HepG2 (cell line): ENCODE data around the gene TBRG1. TPM values are rescaled to one million over a fixed set of nuclear protein-coding genes. Genes with fewer than 3 reads are reported as not detected.

ENCODE experiments used
- ATAC-seq: fragments of 200-7000 bp; cut with Tn5 transposase; 3 replicates; pipeline ENCODE4 v1.9.1; 2020; ENCODE audit warnings: mild to moderate bottlenecking, moderate library complexity
- BruUV-seq: library from RNA; stranded (reverse); fragments of 400-500 nt; replicated peaks from 2 replicates; lab custom pipeline; 2021; lab: Mats Ljungman, UMichigan
- CTCF ChIA-PET: fragments of 300-600 bp; formaldehyde crosslinking; extraction: SDS; loops from one replicate; lab custom pipeline; 2021; ENCODE audit warnings: low total read pairs, inconsistent platforms, low intra/inter-chr PET ratio; lab: Yijun Ruan, JAX
- POLR2A ChIA-PET: fragments of 350-600 bp; sonication (Branson Sonifier 250); formaldehyde crosslinking; loops from one replicate; lab custom pipeline; 2020; ENCODE audit warnings: antibody characterized with exemption, inconsistent platforms; lab: Yijun Ruan, JAX
- DNase-seq: peaks from one replicate; pipeline ENCODE4 v3.0.0-alpha.2; 2015; ENCODE audit warnings: low spot score
- FAIRE-seq: peaks from 3 replicates; lab custom pipeline; 2011; peaks lifted over from hg19 to GRCh38; lab: Jason Lieb, UNC
- H2AFZ ChIP-seq: one replicate; pipeline ENCODE4 v1.6.1; 2011; ENCODE audit warnings: low read length, inconsistent platforms
- H3K27ac ChIP-seq: fragments of 300-600 bp; 3 replicates; pipeline ENCODE4 v1.8.0; 2011; ENCODE audit warnings: mixed run types, mild to moderate bottlenecking, mixed read lengths, low read length, inconsistent platforms; ENCODE audit not compliant: insufficient read depth; ENCODE audit errors: extremely low read length
- H3K27me3 ChIP-seq, 2 experiments: fragments of 200-600 bp in 1 of 2; 2 replicates in 1 of 2; 3 replicates in 1 of 2; pipeline versions ENCODE4 v1.6.0 to v1.8.0; 2011; ENCODE audit warnings: low read length in 2 of 2, mild to moderate bottlenecking in 2 of 2, moderate library complexity in 2 of 2, inconsistent platforms in 1 of 2; ENCODE audit not compliant: insufficient read depth in 2 of 2, control insufficient read depth in 1 of 2
- H3K36me3 ChIP-seq, 2 experiments: fragments of 200-600 bp in 1 of 2; replicated peaks in 1 of 2; 2 replicates in 1 of 2; 3 replicates in 1 of 2; pipeline versions ENCODE4 v1.5.1 to v1.8.0; 2011; ENCODE audit warnings: low read length in 2 of 2, inconsistent platforms in 1 of 2; ENCODE audit not compliant: insufficient read depth in 2 of 2, control insufficient read depth in 1 of 2
- H3K4me1 ChIP-seq: 2 replicates; pipeline ENCODE4 v1.5.1; 2012; ENCODE audit warnings: low read length, inconsistent platforms; ENCODE audit not compliant: insufficient read depth
- H3K4me2 ChIP-seq: 2 replicates; pipeline ENCODE4 v1.6.0; 2011; ENCODE audit warnings: low read depth, low read length, inconsistent platforms
- H3K4me3 ChIP-seq, 3 experiments: fragments of 200-600 bp in 1 of 3; sonication (generic), shearing (Covaris generic) in 1 of 3; replicated peaks in 1 of 3; 2 replicates each; pipeline ENCODE4 v1.5.1; 2011 to 2016; ENCODE audit warnings: low read length in 3 of 3, inconsistent platforms in 2 of 3, low read depth in 2 of 3, mild to moderate bottlenecking in 2 of 3, control low read depth in 1 of 3, mixed read lengths in 1 of 3; ENCODE audit not compliant: insufficient read depth in 1 of 3
- H3K79me2 ChIP-seq: one replicate; pipeline ENCODE4 v1.6.1; 2011; ENCODE audit warnings: low read length, inconsistent platforms; ENCODE audit not compliant: insufficient read depth
- H3K9ac ChIP-seq: 2 replicates; pipeline ENCODE4 v1.6.0; 2011; ENCODE audit warnings: mild to moderate bottlenecking, low read depth, low read length, inconsistent platforms; ENCODE audit not compliant: insufficient read depth
- H3K9me3 ChIP-seq: 2 replicates; pipeline ENCODE4 v1.5.1; 2012; ENCODE audit warnings: mild to moderate bottlenecking, low read length
- H4K20me1 ChIP-seq: 2 replicates; pipeline ENCODE4 v1.6.0; 2011; ENCODE audit warnings: inconsistent platforms, mild to moderate bottlenecking, low read length, moderate library complexity; ENCODE audit not compliant: insufficient read depth
- CTCF ChIP-seq: sonication (generic); formaldehyde crosslinking; IDR thresholded peaks from 2 replicates; pipeline ENCODE4 v1.5.0; 2020; ENCODE audit warnings: mild to moderate bottlenecking, missing genetic modification reagents, moderate library complexity
- ERF ChIP-seq: IDR thresholded peaks from 2 replicates; pipeline ENCODE4 v1.6.1; 2018; ENCODE audit warnings: missing biosample characterization, missing genetic modification reagents
- ESRRA ChIP-seq: sonication (generic); formaldehyde crosslinking; IDR thresholded peaks from 2 replicates; pipeline ENCODE4 v1.5.1; 2020; ENCODE audit warnings: mild to moderate bottlenecking, low read depth, missing genetic modification reagents
- HMGXB4 ChIP-seq, 2 experiments: sonication (generic) in 1 of 2; formaldehyde crosslinking in 1 of 2; IDR thresholded peaks; 2 replicates each; pipeline versions ENCODE4 v1.4.0 to v1.6.1; 2018 to 2020; ENCODE audit warnings: missing genetic modification reagents in 2 of 2, borderline replicate concordance in 1 of 2, low read depth in 1 of 2, mild to moderate bottlenecking in 1 of 2, missing biosample characterization in 1 of 2
- MIXL1 ChIP-seq: IDR thresholded peaks from 2 replicates; pipeline ENCODE4 v1.6.1; 2016
- NR2F1 ChIP-seq, 2 experiments: fragments of 450-650 bp in 1 of 2; formaldehyde crosslinking in 1 of 2; IDR thresholded peaks; 2 replicates each; pipeline versions ENCODE4 v1.5.0 to v1.6.1; 2016 to 2020; ENCODE audit warnings: mild to moderate bottlenecking in 1 of 2, missing compliant biosample characterization in 1 of 2, missing genetic modification reagents in 1 of 2, moderate library complexity in 1 of 2
- NR2F6 ChIP-seq, 2 experiments: IDR thresholded peaks; 2 replicates each; pipeline ENCODE4 v1.6.1; 2016; ENCODE audit warnings: antibody characterized with exemption in 1 of 2, mild to moderate bottlenecking in 1 of 2
- PPARG ChIP-seq: conservative IDR thresholded peaks from 2 replicates; pipeline ENCODE4 v1.6.1; 2016; ENCODE audit warnings: missing biosample characterization, missing genetic modification reagents
- RARA ChIP-seq: IDR thresholded peaks from 2 replicates; pipeline ENCODE4 v1.6.1; 2016; ENCODE audit warnings: missing genetic modification reagents, missing compliant biosample characterization
- RXRA ChIP-seq: sonication (generic); formaldehyde crosslinking; IDR thresholded peaks from 2 replicates; pipeline ENCODE4 v1.5.1; 2020; ENCODE audit warnings: missing genetic modification reagents
- SOX13 ChIP-seq, 3 experiments: fragments of 450-650 bp in 1 of 3; sonication (generic) in 1 of 3; formaldehyde crosslinking in 1 of 3; IDR thresholded peaks in 2 of 3; conservative IDR thresholded peaks in 1 of 3; 2 replicates each; pipeline versions ENCODE4 v1.5.0 to v1.6.1; 2016 to 2020; ENCODE audit warnings: antibody characterized with exemption in 1 of 3, mild to moderate bottlenecking in 1 of 3, missing compliant biosample characterization in 1 of 3, missing genetic modification reagents in 1 of 3, moderate library complexity in 1 of 3
- THAP11 ChIP-seq: IDR thresholded peaks from 2 replicates; pipeline ENCODE4 v1.6.1; 2016; ENCODE audit warnings: missing biosample characterization, missing genetic modification reagents
- ZNF276 ChIP-seq: sonication (generic); formaldehyde crosslinking; IDR thresholded peaks from 2 replicates; pipeline ENCODE4 v1.4.0; 2020; ENCODE audit warnings: mild to moderate bottlenecking, low read depth, missing genetic modification reagents
- ZNF331 ChIP-seq: sonication (generic); formaldehyde crosslinking; IDR thresholded peaks from 2 replicates; pipeline ENCODE4 v1.4.0; 2020; ENCODE audit warnings: missing genetic modification reagents
- ZNF800 ChIP-seq: sonication (generic); formaldehyde crosslinking; IDR thresholded peaks from 2 replicates; pipeline ENCODE4 v1.4.0; 2020; ENCODE audit warnings: missing genetic modification reagents
- WGBS: methylation state at CpG from one replicate; pipeline ENCODE4 v1.1.6; 2017; ENCODE audit warnings: low lambda C conversion rate; 5-methylcytosine and 5-hydroxymethylcytosine counted together
- in situ Hi-C: cut with HindIII; loops from 2 replicates; pipeline ENCODE4 v1.10.0; 2017; ENCODE audit warnings: low pct_unique_long_range_greater_than_20kb; ENCODE audit not compliant: extremely low pct_ligation_motif_present
- intact Hi-C: fragments of 100-400 bp; cut with micrococcal nuclease; formaldehyde crosslinking; loops from one replicate; pipeline ENCODE4 v1.10.0; 2022; ENCODE audit not compliant: unreplicated experiment
- polyA plus RNA-seq, 8 experiments: library from polyadenylated mRNA; depleted of rRNA in 3 of 8; stranded (reverse) in 7 of 8; unstranded in 1 of 8; fragments of >200 nt; fragmentation: Illumina TruSeq in 4 of 8; extraction: Trizol in 4 of 8; gene quantifications; 2 replicates each; pipeline versions ENCODE4 v1.2.1 to v1.2.3, GENCODE V29; 2011 to 2016; ENCODE audit warnings: low read depth in 4 of 8, missing spikeins in 1 of 8, mixed read lengths in 1 of 8; ENCODE audit not compliant: insufficient read depth in 1 of 8
- total RNA-seq, 5 experiments: library from RNA; depleted of rRNA; stranded (reverse); fragments of >200 nt; fragmentation: Illumina TruSeq; extraction: Trizol; gene quantifications; 2 replicates each; pipeline ENCODE4 v1.2.3, GENCODE V29; 2016; ENCODE audit warnings: low read depth in 1 of 5

Gene TBRG1
- total and polyA plus RNA-seq, 2 of the 13 experiments (the other 11 are each of a cell fraction or from before 2014, with no cell fraction given), result 21.7 to 25.6 TPM

- ChIA-PET CTCF (interaction anchor here (1.2 to 5.7 kb wide), 6 partner anchors 93 to 199 kb away, joined by 4 to 45 read pairs (median 14); partner anchors contain the start of genes ESAM and ROBO3), POLR2A (interaction anchor here (0.9 kb wide), 1 partner anchor 207 kb away, joined by 3 read pairs; no protein-coding TSS in a partner anchor)
- WGBS, result 42% methylated on average over 8 of the region's 8 CpGs
- ATAC-seq (peak; percentile 37; the same call in 2 of the 3 replicates), FAIRE-seq (peak; percentile 87), DNase-seq (peak; percentile 33)
- intact Hi-C loops, result loop anchor here (1.0 kb wide), 5 partner anchors 90 to 198 kb away; no protein-coding TSS in a partner anchor
- peaks cover 13% of the 10 kb centered on the region for H3K4me1 ChIP-seq
- H3K36me3 ChIP-seq, result no peaks in the 10 kb centered on the region; a peak in 1 of 5 replicates
- no peaks in the 10 kb centered on the region for H4K20me1 ChIP-seq
- H3K4me3 ChIP-seq, result no peak overlapping the region
- no peaks in the 10 kb centered on the region; a peak in 1 of 5 replicates for H3K27me3 ChIP-seq
- H3K79me2 ChIP-seq, result no peaks in the 10 kb centered on the region
- BruUV-seq, result no TSS peak
- no peak overlapping the region for H3K9ac ChIP-seq
- H3K9me3 ChIP-seq, result no peaks in the 10 kb centered on the region
- H3K27ac ChIP-seq, result no peak overlapping the region
- no peak overlapping the region for H2AFZ ChIP-seq
- no peak overlapping the region for H3K4me2 ChIP-seq
- in situ Hi-C loops, result no loop called here
- peak; percentile 73 for TF ChIP-seq NR2F6 (IDR thresholded peaks at IDR 0.05)
- peak; percentile 71 for TF ChIP-seq NR2F6 (CRISPR knock-in tag; IDR thresholded peaks at IDR 0.05)
- peak; percentile 59; the same call in 1 of the 2 replicates for TF ChIP-seq RXRA (CRISPR knock-in tag)
- peak in 1 of 2 experiments; percentile 47; a peak in 1 of 4 replicates for TF ChIP-seq HMGXB4 (CRISPR knock-in tag; IDR thresholded peaks at IDR 0.05; ENCODE audit: borderline replicate concordance in 1 of 2, low read depth in 1 of 2)
- peak; percentile 29; the same call in 1 of the 2 replicates for TF ChIP-seq RARA (CRISPR knock-in tag)
- 0 out of 4 replicates have a peak, but pooled peaks of 1 of the 2 experiments have one; percentile 51 for TF ChIP-seq NR2F1 (CRISPR knock-in tag; IDR thresholded peaks at IDR 0.05)
- TF ChIP-seq ZNF276 (CRISPR knock-in tag), result no peak
- TF ChIP-seq MIXL1, result peak; percentile 63; the same call in 1 of the 2 replicates
- TF ChIP-seq CTCF (CRISPR knock-in tag), result peak; percentile 91
- TF ChIP-seq ESRRA (CRISPR knock-in tag), result peak; percentile 79
- TF ChIP-seq PPARG, result 0 out of 2 replicates have a peak, but pooled peaks have one; percentile 34
- 0 out of 2 replicates have a peak, but pooled peaks have one; percentile 21 for TF ChIP-seq THAP11
- TF ChIP-seq ERF (CRISPR knock-in tag), result 0 out of 2 replicates have a peak, but pooled peaks have one; percentile 18
- 0 out of 2 replicates have a peak, but pooled peaks have one; percentile 28 for TF ChIP-seq ZNF331 (CRISPR knock-in tag)
- TF ChIP-seq ZNF800 (CRISPR knock-in tag), result peak; percentile 56; the same call in 1 of the 2 replicates
- no peak for TF ChIP-seq SOX13 (IDR thresholded peaks at IDR 0.05)
- 0 out of 4 replicates have a peak, but pooled peaks of 1 of the 2 experiments have one; percentile 14 for TF ChIP-seq SOX13 (CRISPR knock-in tag; conservative IDR thresholded peaks at IDR 0.05 in 1 of 2, IDR thresholded peaks at IDR 0.05 in 1 of 2)
These were observed 46.5 kb downstream of the TBRG1 start for GRCh38 chr11:124669193-124669592.
